ENCODE results near the gene CEP57L1. TPM values are rescaled to one million over a fixed set of nuclear protein-coding genes. Genes with fewer than 3 reads are reported as not detected.

The CEP57L1 gene
- total and polyA plus RNA-seq, 9 of the 15 experiments (the other 6 are each of a cell fraction or from before 2014, with no cell fraction given), result 39.4 to 88.6 (median 61.8) TPM

DNA sequence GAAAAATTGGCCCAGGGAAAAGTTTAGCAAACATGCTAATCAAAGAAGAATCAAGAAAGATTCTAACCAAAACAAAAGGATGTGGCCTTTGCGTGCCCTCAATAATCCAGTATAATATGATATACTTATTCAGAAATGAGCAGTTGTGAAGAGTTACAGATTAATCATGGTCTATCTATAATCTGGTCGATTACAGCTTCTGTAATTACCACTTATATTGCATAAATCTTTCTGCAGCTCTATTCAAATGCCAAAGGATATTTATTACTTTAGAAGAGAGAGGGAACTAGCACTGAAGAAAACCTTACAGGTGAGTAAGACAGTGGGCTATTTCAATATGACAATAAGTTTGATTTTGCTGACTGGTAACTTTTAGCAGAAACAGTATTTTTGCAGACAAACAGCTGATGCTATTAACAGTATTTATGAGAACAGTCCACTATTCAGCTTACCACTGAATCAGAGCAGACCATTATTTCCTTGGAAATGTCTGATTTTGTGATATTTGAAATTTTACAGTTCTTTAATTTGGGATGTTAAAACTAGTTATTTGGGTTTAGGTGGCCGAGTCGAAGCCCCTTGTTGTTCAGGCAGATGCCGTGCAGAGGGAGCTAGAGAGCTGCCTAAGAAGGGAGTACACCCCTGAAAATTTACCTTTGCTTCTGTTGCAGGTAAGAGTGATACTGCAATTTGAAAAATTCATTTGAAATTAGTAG lies 92.2 kb downstream of the CEP57L1 start (continued):
- TF ChIP-seq ZNF57 (CRISPR knock-in tag; IDR thresholded peaks at IDR 0.05) (no peak), ADNP (tag; IDR thresholded peaks at IDR 0.05) (no peak), MCM5 (IDR thresholded peaks at IDR 0.05; ENCODE audit: low read depth) (no peak), ZFX (CRISPR knock-in tag; IDR thresholded peaks at IDR 0.05) (no peak), HCFC1 (IDR thresholded peaks at IDR 0.05; ENCODE audit: low read depth, low read length) (no peak), KDM4B (IDR thresholded peaks at IDR 0.05; ENCODE audit: borderline replicate concordance in 2 of 2, low read depth in 1 of 2) (no peak), ZNF76 (CRISPR knock-in tag; IDR thresholded peaks at IDR 0.05; ENCODE audit: borderline replicate concordance) (no peak)
- TF ChIP-seq, protein P1, sequence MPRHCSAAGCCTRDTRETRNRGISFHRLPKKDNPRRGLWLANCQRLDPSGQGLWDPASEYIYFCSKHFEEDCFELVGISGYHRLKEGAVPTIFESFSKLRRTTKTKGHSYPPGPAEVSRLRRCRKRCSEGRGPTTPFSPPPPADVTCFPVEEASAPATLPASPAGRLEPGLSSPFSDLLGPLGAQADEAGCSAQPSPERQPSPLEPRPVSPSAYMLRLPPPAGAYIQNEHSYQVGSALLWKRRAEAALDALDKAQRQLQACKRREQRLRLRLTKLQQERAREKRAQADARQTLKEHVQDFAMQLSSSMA (CRISPR knock-in tag; IDR thresholded peaks at IDR 0.05), result no peak
- TF ChIP-seq, protein P2, sequence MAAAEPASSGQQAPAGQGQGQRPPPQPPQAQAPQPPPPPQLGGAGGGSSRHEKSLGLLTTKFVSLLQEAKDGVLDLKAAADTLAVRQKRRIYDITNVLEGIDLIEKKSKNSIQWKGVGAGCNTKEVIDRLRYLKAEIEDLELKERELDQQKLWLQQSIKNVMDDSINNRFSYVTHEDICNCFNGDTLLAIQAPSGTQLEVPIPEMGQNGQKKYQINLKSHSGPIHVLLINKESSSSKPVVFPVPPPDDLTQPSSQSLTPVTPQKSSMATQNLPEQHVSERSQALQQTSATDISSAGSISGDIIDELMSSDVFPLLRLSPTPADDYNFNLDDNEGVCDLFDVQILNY (CRISPR knock-in tag; IDR thresholded peaks at IDR 0.05), result no peak
- TF ChIP-seq, protein P3, sequence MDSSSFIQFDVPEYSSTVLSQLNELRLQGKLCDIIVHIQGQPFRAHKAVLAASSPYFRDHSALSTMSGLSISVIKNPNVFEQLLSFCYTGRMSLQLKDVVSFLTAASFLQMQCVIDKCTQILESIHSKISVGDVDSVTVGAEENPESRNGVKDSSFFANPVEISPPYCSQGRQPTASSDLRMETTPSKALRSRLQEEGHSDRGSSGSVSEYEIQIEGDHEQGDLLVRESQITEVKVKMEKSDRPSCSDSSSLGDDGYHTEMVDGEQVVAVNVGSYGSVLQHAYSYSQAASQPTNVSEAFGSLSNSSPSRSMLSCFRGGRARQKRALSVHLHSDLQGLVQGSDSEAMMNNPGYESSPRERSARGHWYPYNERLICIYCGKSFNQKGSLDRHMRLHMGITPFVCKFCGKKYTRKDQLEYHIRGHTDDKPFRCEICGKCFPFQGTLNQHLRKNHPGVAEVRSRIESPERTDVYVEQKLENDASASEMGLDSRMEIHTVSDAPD (CRISPR knock-in tag; IDR thresholded peaks at IDR 0.05), result no peak
- TF ChIP-seq, protein P4, sequence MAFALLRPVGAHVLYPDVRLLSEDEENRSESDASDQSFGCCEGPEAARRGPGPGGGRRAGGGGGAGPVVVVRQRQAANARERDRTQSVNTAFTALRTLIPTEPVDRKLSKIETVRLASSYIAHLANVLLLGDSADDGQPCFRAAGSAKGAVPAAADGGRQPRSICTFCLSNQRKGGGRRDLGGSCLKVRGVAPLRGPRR (CRISPR knock-in tag; IDR thresholded peaks at IDR 0.05), result no peak
- TF ChIP-seq, protein P5, sequence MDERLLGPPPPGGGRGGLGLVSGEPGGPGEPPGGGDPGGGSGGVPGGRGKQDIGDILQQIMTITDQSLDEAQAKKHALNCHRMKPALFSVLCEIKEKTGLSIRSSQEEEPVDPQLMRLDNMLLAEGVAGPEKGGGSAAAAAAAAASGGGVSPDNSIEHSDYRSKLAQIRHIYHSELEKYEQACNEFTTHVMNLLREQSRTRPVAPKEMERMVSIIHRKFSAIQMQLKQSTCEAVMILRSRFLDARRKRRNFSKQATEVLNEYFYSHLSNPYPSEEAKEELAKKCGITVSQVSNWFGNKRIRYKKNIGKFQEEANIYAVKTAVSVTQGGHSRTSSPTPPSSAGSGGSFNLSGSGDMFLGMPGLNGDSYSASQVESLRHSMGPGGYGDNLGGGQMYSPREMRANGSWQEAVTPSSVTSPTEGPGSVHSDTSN (CRISPR knock-in tag; IDR thresholded peaks at IDR 0.05; ENCODE audit: low read depth), result no peak
- TF ChIP-seq, protein P5 (tag; conservative IDR thresholded peaks at IDR 0.05; ENCODE audit: low read depth), result no peak
